Naive thymus-derived CD8-positive, alpha-beta T cell (primary cell): ENCODE measurements around the gene AZU1. TPM values are rescaled to one million over a fixed set of nuclear protein-coding genes. Genes with fewer than 3 reads are reported as not detected.

Experiments
- ATAC-seq, 2 donors: fragments of 150-1000 bp; cut with Tn5 transposase in 1 of 2; sonication (Bioruptor Pico), chemical (Tn5 transposase) in 1 of 2; 1 replicate in 1 of 2; 2 replicates in 1 of 2; pipeline ENCODE4 v1.10.0; 2021; ENCODE audit warnings: mild to moderate bottlenecking in 2 of 2, moderate library complexity in 2 of 2
- POLR2A ChIA-PET: fragments of 350-600 bp; sonication (Branson Sonifier 250); formaldehyde crosslinking; loops from one replicate; lab custom pipeline; 2021; ENCODE audit warnings: antibody characterized with exemption; lab: Charles Lee
- DNase-seq, 10 donors: peaks; one replicate each; pipeline versions ENCODE4 v3.0.0 to v3.0.0-alpha.2; 2020 to 2022
- H3K27ac Mint-ChIP-seq, 10 donors: one replicate each; pipeline ENCODE4 v1.8.0; 2020 to 2022; ENCODE audit warnings: mild to moderate bottlenecking in 10 of 10, mixed read lengths in 10 of 10, moderate library complexity in 4 of 10, inconsistent platforms in 1 of 10
- H3K27me3 Mint-ChIP-seq, 5 donors: one replicate each; pipeline ENCODE4 v1.8.0; 2021 to 2022; ENCODE audit warnings: mixed read lengths in 5 of 5
- H3K36me3 Mint-ChIP-seq, 3 donors: one replicate each; pipeline ENCODE4 v1.8.0; 2020 to 2022; ENCODE audit warnings: mixed read lengths in 3 of 3, mild to moderate bottlenecking in 2 of 3, inconsistent platforms in 1 of 3
- H3K4me1 Mint-ChIP-seq, 4 donors: one replicate each; pipeline ENCODE4 v1.8.0; 2021 to 2022; ENCODE audit warnings: mixed read lengths in 4 of 4
- H3K4me3 Mint-ChIP-seq, 10 donors: one replicate each; pipeline ENCODE4 v1.8.0; 2020 to 2022; ENCODE audit warnings: mild to moderate bottlenecking in 10 of 10, mixed read lengths in 10 of 10, moderate library complexity in 6 of 10, inconsistent platforms in 1 of 10
- H3K9me3 Mint-ChIP-seq, 9 donors: one replicate each; pipeline ENCODE4 v1.8.0; 2020 to 2022; ENCODE audit warnings: mixed read lengths in 9 of 9, mild to moderate bottlenecking in 3 of 9, inconsistent platforms in 1 of 9, moderate library complexity in 1 of 9
- polyA plus RNA-seq, 3 donors: library from polyadenylated mRNA; unstranded; fragments of 300-500 nt; fragmentation: Illumina TruSeq; gene quantifications; one replicate each; pipeline ENCODE4 v1.2.3, GENCODE V29; 2021
- total RNA-seq, 8 experiments: library from RNA in 2 of 8; stranded (reverse) in 2 of 8; gene quantifications; one replicate each; pipeline ENCODE4 v1.2.3 and lab custom pipeline; 2021 to 2026

The AZU1 gene
- total and polyA plus RNA-seq, 5 experiments from 2014 or later, result 0.21 to 0.36 TPM; not detected in 3

- Mint-ChIP-seq H3K36me3 (peaks cover 0 to 65% (median 10%) of the 10 kb centered on the region in 3 donors), H3K4me3 (peak overlapping the region in 1 of 10 donors; percentile 58), H3K27me3 (no peaks in the 10 kb centered on the region), H3K27ac (no peak overlapping the region), H3K9me3 (no peaks in the 10 kb centered on the region), H3K4me1 (peaks cover 13 to 41% (median 34%) of the 10 kb centered on the region in 4 donors)
- POLR2A ChIA-PET, result no interaction called here
- DNase-seq (no peak), ATAC-seq (no peak)
Measured at GRCh38 chr19:805600-806550, 21.8 kb upstream of the AZU1 start.

DNA sequence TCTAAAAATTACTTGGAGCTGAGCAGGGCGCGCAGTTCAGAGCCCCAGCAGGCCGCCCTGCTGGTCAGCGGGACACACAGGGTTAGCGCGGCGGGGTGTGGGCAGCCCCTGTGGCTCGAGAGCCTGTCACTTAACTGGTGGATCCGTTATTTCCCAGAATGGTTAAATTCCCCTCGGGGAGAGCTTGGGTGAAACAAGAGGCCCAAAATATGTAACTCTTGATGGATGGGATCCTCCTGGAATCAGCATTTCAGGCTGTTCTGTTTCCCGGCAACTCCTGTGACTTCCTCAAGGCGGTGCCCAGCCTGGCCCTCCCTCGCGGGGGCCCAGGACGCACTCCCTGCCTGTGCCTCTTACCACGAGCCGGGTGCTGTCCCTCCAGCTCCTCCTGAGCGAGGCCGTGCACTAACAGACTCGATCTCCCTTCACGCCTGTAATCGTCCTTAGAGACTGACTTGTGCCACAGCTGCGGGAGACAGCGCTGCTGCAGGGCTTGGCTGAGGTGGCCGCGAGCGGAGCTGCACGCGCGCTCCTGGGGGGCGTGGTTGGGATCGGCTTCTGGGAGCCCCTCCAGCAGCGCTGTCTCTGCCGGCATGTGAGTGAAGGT lies 20.7 kb upstream of the AZU1 start:
- Mint-ChIP-seq H3K9me3 (no peaks in the 10 kb centered on the region), H3K4me1 (peaks cover 9 to 31% (median 24%) of the 10 kb centered on the region in 4 donors), H3K27ac (peak overlapping the region in 1 of 10 donors; percentile 60), H3K36me3 (peaks cover 0 to 75% (median 13%) of the 10 kb centered on the region in 3 donors), H3K4me3 (no peak overlapping the region), H3K27me3 (no peaks in the 10 kb centered on the region)
- ATAC-seq (no peak), DNase-seq (no peak)
- POLR2A ChIA-PET, result interaction anchor here (0.6 kb wide), 2 partner anchors 130 to 132 kb away, joined by 3 to 4 read pairs; no protein-coding TSS in a partner anchor

DNA sequence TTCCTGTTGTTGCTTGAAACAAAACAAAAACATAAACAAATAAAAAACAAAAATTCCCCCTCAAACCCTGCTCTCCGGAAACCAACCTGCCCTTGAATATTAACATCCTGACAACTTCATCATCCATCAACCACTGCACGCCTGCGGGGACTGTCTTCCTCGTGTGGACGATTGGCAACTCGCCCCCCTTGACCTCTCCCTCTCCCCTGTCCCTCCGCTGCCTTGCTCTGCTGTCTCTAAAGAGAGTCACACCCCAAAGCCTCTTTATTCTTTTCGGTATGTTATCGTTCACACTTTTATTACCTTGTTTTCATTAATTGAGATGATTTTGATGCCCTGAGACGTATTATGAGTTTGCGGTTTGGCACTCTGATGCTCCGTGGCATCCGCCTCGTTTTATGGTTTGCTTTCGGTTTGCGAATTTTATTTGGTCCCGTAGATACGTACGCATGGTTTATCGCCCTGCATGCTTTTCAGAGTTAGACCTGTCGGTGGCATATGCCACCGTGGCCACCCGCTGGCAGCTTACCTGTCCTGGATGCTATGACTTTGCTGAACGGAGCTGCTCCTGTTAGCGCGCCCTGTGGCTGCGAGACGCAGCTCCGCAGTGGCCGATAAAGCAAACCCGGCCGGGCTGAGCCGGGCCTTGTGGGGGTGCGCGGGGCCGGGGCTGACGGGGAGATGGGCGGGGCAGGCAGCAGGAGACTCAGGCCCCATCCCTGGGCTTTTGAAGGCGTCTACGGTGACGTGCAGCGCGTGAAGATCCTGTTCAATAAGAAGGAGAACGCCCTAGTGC lies 19.8 kb upstream of the AZU1 start:
- Mint-ChIP-seq H3K4me3 (peak overlapping the region in 1 of 10 donors; percentile 48), H3K36me3 (peaks cover 0 to 73% (median 14%) of the 10 kb centered on the region in 3 donors), H3K9me3 (no peaks in the 10 kb centered on the region), H3K27me3 (no peaks in the 10 kb centered on the region), H3K27ac (peak overlapping the region in 4 of 10 donors; percentile 33 to 81 (median 63)), H3K4me1 (peaks cover 4 to 23% (median 15%) of the 10 kb centered on the region in 4 donors)
- no peak for ATAC-seq
- POLR2A ChIA-PET, result interaction anchor here (2.2 kb wide), 1 partner anchor 9 kb away, joined by 7 read pairs; no protein-coding TSS in a partner anchor
- no peak for DNase-seq

DNA sequence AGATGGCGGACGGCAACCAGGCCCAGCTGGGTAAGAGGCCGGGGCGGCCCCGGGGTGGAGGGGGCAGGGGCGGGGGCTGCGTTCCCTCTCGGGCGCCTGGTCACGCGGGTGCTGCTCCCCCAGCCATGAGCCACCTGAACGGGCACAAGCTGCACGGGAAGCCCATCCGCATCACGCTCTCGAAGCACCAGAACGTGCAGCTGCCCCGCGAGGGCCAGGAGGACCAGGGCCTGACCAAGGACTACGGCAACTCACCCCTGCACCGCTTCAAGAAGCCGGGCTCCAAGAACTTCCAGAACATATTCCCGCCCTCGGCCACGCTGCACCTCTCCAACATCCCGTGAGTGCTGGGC lies 19.2 kb upstream of the AZU1 start:
- no peak overlapping the region for H3K27ac Mint-ChIP-seq
- H3K4me3 Mint-ChIP-seq, result no peak overlapping the region
- DNase-seq, result no peak
- peaks cover 0 to 69% (median 17%) of the 10 kb centered on the region in 3 donors for H3K36me3 Mint-ChIP-seq
- H3K9me3 Mint-ChIP-seq, result no peaks in the 10 kb centered on the region
- H3K27me3 Mint-ChIP-seq, result no peaks in the 10 kb centered on the region
- peaks cover 4 to 19% (median 10%) of the 10 kb centered on the region in 4 donors for H3K4me1 Mint-ChIP-seq
- no peak for ATAC-seq
- POLR2A ChIA-PET, result interaction anchor here (2.2 kb wide), 1 partner anchor 9 kb away, joined by 7 read pairs; no protein-coding TSS in a partner anchor

GRCh38 chr19:810077-810855 lies 17.4 kb upstream of the AZU1 start:
- H3K27ac Mint-ChIP-seq, result peak overlapping the region in 2 of 10 donors; percentile 21 to 59
- peaks cover 3 to 12% (median 7%) of the 10 kb centered on the region in 4 donors for H3K4me1 Mint-ChIP-seq
- peaks cover 0 to 60% (median 17%) of the 10 kb centered on the region in 3 donors for H3K36me3 Mint-ChIP-seq
- H3K9me3 Mint-ChIP-seq, result peaks cover 0 to 2% (median 0%) of the 10 kb centered on the region in 9 donors
- H3K4me3 Mint-ChIP-seq, result no peak overlapping the region
- H3K27me3 Mint-ChIP-seq, result no peaks in the 10 kb centered on the region
- POLR2A ChIA-PET, result interaction anchor here (2.2 kb wide), 1 partner anchor 11 kb away, joined by 7 read pairs; no protein-coding TSS in a partner anchor
- ATAC-seq (no peak), DNase-seq (no peak)

GRCh38 chr19:810883-811489 lies 16.7 kb upstream of the AZU1 start:
- Mint-ChIP-seq H3K9me3 (peaks cover 0 to 2% (median 0%) of the 10 kb centered on the region in 9 donors), H3K36me3 (peaks cover 0 to 59% (median 19%) of the 10 kb centered on the region in 3 donors), H3K27ac (peak overlapping the region in 1 of 10 donors; percentile 16), H3K4me1 (peaks cover 3 to 12% (median 8%) of the 10 kb centered on the region in 4 donors), H3K27me3 (no peaks in the 10 kb centered on the region), H3K4me3 (no peak overlapping the region)
- POLR2A ChIA-PET, result no interaction called here
- no peak for ATAC-seq
- no peak for DNase-seq

DNA sequence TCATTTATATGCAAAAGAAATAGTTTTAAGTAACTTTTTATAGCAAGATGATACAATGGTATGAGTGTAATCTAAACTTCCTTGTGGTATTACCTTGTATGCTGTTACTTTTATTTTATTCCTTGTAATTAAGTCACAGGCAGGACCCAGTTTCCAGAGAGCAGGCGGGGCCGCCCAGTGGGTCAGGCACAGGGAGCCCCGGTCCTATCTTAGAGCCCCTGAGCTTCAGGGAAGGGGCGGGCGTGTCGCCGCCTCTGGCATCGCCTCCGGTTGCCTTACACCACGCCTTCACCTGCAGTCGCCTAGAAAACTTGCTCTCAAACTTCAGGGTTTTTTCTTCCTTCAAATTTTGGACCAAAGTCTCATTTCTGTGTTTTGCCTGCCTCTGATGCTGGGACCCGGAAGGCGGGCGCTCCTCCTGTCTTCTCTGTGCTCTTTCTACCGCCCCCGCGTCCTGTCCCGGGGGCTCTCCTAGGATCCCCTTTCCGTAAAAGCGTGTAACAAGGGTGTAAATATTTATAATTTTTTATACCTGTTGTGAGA lies 16.1 kb upstream of the AZU1 start:
- POLR2A ChIA-PET, result no interaction called here
- DNase-seq (no peak), ATAC-seq (no peak)
- peaks cover 0 to 2% (median 0%) of the 10 kb centered on the region in 9 donors for H3K9me3 Mint-ChIP-seq
- H3K36me3 Mint-ChIP-seq, result peaks cover 0 to 62% (median 19%) of the 10 kb centered on the region in 3 donors
- H3K4me1 Mint-ChIP-seq, result peaks cover 3 to 12% (median 10%) of the 10 kb centered on the region in 4 donors
- peak overlapping the region in 1 of 10 donors; percentile 20 for H3K4me3 Mint-ChIP-seq
- no peaks in the 10 kb centered on the region for H3K27me3 Mint-ChIP-seq
- peak overlapping the region in 2 of 10 donors; percentile 13 to 16 for H3K27ac Mint-ChIP-seq

DNA sequence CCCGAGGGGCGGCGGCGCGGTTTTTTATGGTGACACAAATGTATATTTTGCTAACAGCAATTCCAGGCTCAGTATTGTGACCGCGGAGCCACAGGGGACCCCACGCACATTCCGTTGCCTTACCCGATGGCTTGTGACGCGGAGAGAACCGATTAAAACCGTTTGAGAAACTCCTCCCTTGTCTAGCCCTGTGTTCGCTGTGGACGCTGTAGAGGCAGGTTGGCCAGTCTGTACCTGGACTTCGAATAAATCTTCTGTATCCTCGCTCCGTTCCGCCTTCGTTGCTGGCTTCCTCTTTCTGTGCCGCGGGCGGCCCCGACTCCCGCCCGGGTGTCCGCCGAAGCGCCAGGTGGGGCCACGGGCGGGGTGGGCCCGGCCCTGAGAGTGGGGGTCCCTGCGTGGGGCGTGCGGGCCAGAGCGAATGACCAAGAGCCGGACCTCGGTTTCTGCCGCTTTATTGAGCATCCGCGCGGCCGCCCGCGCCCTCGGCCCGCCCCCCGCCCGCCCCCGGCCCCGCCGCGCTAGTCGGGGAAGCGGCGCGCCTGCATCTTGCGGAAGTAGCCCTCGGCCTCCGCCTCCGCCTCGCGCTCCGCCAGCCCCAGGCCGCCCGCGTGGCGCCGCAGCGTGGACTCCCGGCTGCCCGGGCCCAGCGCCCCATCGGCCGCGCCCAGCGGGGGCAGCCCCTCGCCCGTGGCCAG lies 15.4 kb upstream of the AZU1 start:
- no peak for DNase-seq
- Mint-ChIP-seq H3K4me1 (peaks cover 1 to 12% (median 7%) of the 10 kb centered on the region in 4 donors), H3K36me3 (peaks cover 0 to 56% (median 19%) of the 10 kb centered on the region in 3 donors), H3K4me3 (no peak overlapping the region), H3K27ac (peak overlapping the region in 2 of 10 donors; percentile 13 to 16), H3K27me3 (no peaks in the 10 kb centered on the region), H3K9me3 (peaks cover 0 to 2% (median 0%) of the 10 kb centered on the region in 9 donors)
- no peak for ATAC-seq
- POLR2A ChIA-PET, result no interaction called here

GRCh38 chr19:812747-813218 lies 14.9 kb upstream of the AZU1 start:
- DNase-seq, result no peak
- no peaks in the 10 kb centered on the region for H3K27me3 Mint-ChIP-seq
- H3K36me3 Mint-ChIP-seq, result peaks cover 0 to 50% (median 14%) of the 10 kb centered on the region in 3 donors
- H3K4me1 Mint-ChIP-seq, result peaks cover 0 to 8% (median 2%) of the 10 kb centered on the region in 4 donors
- no peak overlapping the region for H3K4me3 Mint-ChIP-seq
- no peak overlapping the region for H3K27ac Mint-ChIP-seq
- ATAC-seq, result peak in 1 of 2 donors; percentile 4
- POLR2A ChIA-PET, result no interaction called here
- H3K9me3 Mint-ChIP-seq, result peaks cover 0 to 2% (median 0%) of the 10 kb centered on the region in 9 donors
